Astrocyte (in vitro differentiated cells and primary cell): Measurements from ENCODE around the gene HMG20B. TPM values are rescaled to one million over a fixed set of nuclear protein-coding genes. Genes with fewer than 3 reads are reported as not detected.
"Not testable (repeated sequence)": the region's sequence is repeated elsewhere in the genome, so short reads cannot be mapped to it uniquely, and the experiment has no call there.

Source experiments
- DNase-seq: peaks from one replicate; pipeline ENCODE4 v3.0.0-alpha.2; 2010; ENCODE audit warnings: low read depth
- FAIRE-seq: peaks from 2 replicates; lab custom pipeline; 2011; peaks lifted over from hg19 to GRCh38; lab: Jason Lieb, UNC
- H2AFZ ChIP-seq: 2 replicates; pipeline ENCODE4 v1.6.0; 2012; ENCODE audit warnings: low read depth, low read length, inconsistent platforms
- H3K27ac ChIP-seq: 2 replicates; pipeline ENCODE4 v1.5.1; 2011; ENCODE audit warnings: low read depth, low read length, inconsistent platforms
- H3K27me3 ChIP-seq: 2 replicates; pipeline ENCODE4 v1.6.0; 2011; ENCODE audit warnings: low read length, inconsistent platforms; ENCODE audit not compliant: insufficient read depth
- H3K36me3 ChIP-seq: 2 replicates; pipeline ENCODE4 v1.5.1; 2011; ENCODE audit warnings: low read length, inconsistent platforms; ENCODE audit not compliant: insufficient read depth
- H3K4me1 ChIP-seq: 2 replicates; pipeline ENCODE4 v1.5.1; 2011; ENCODE audit warnings: low read length, inconsistent platforms; ENCODE audit not compliant: insufficient read depth
- H3K4me2 ChIP-seq: 2 replicates; pipeline ENCODE4 v1.6.0; 2012; ENCODE audit warnings: low read length, inconsistent platforms
- H3K4me3 ChIP-seq: 2 replicates; pipeline ENCODE4 v1.5.1; 2011; ENCODE audit warnings: low read depth, mild to moderate bottlenecking, low read length, inconsistent platforms; ENCODE audit not compliant: insufficient read depth
- H3K79me2 ChIP-seq: 2 replicates; pipeline ENCODE4 v1.6.0; 2012; ENCODE audit warnings: mild to moderate bottlenecking, low read length, inconsistent platforms; ENCODE audit not compliant: insufficient read depth
- H3K9ac ChIP-seq: 2 replicates; pipeline ENCODE4 v1.6.0; 2012; ENCODE audit warnings: mild to moderate bottlenecking, low read length, inconsistent platforms
- H3K9me3 ChIP-seq: 2 replicates; pipeline ENCODE4 v1.5.1; 2012; ENCODE audit warnings: low read depth, mild to moderate bottlenecking, low read length, inconsistent platforms; ENCODE audit not compliant: insufficient read depth
- H4K20me1 ChIP-seq: 2 replicates; pipeline ENCODE4 v1.6.0; 2012; ENCODE audit warnings: low read length, inconsistent platforms; ENCODE audit not compliant: insufficient read depth
- H3K27ac Mint-ChIP-seq: one replicate; pipeline ENCODE4 v1.8.0; 2021; ENCODE audit warnings: mild to moderate bottlenecking, mixed read lengths; ENCODE audit not compliant: unreplicated experiment
- H3K27me3 Mint-ChIP-seq: one replicate; pipeline ENCODE4 v1.8.0; 2021; ENCODE audit warnings: low read depth, mixed read lengths; ENCODE audit not compliant: unreplicated experiment
- H3K36me3 Mint-ChIP-seq: one replicate; pipeline ENCODE4 v1.8.0; 2021; ENCODE audit warnings: low read depth, mixed read lengths; ENCODE audit not compliant: unreplicated experiment
- H3K4me1 Mint-ChIP-seq: one replicate; pipeline ENCODE4 v1.8.0; 2021; ENCODE audit warnings: low read depth, mixed read lengths; ENCODE audit not compliant: unreplicated experiment
- H3K4me3 Mint-ChIP-seq: one replicate; pipeline ENCODE4 v1.8.0; 2021; ENCODE audit warnings: mild to moderate bottlenecking, moderate library complexity, mixed read lengths; ENCODE audit not compliant: unreplicated experiment
- H3K9me3 Mint-ChIP-seq: one replicate; pipeline ENCODE4 v1.8.0; 2021; ENCODE audit warnings: mild to moderate bottlenecking, mixed read lengths; ENCODE audit not compliant: unreplicated experiment
- CTCF ChIP-seq: IDR thresholded peaks from 2 replicates; pipeline ENCODE4 v1.5.1; 2011; ENCODE audit warnings: low read depth, mild to moderate bottlenecking, inconsistent platforms, low read length, moderate library complexity; ENCODE audit not compliant: insufficient read depth
- EZH2 ChIP-seq: IDR thresholded peaks from 2 replicates; pipeline ENCODE4 v1.6.1; 2012; ENCODE audit warnings: mild to moderate bottlenecking, low read length, inconsistent platforms; ENCODE audit not compliant: insufficient read depth
- total RNA-seq: library from RNA; stranded (reverse); gene quantifications from 2 replicates; pipeline ENCODE4 v1.2.1, GENCODE V29; 2021

HMG20B gene
- total RNA-seq, 1 donor from 2014 or later = 55.9 TPM

- Histone ChIP-seq H3K4me2 (no peak overlapping the region), H4K20me1 (peaks cover 46% of the 10 kb centered on the region), H3K4me1 (no peaks in the 10 kb centered on the region), H3K9me3 (no peaks in the 10 kb centered on the region), H2AFZ (no peak overlapping the region), H3K9ac (no peak overlapping the region), H3K27me3 (no peaks in the 10 kb centered on the region), H3K27ac (no peak overlapping the region), H3K36me3 (peaks cover 4% of the 10 kb centered on the region), H3K79me2 (peaks cover 22% of the 10 kb centered on the region), H3K4me3 (no peak overlapping the region)
- TF ChIP-seq CTCF = no peak
- Mint-ChIP-seq H3K9me3 (no peaks in the 10 kb centered on the region), H3K36me3 (peaks cover 8% of the 10 kb centered on the region), H3K4me1 (no peaks in the 10 kb centered on the region), H3K4me3 (no peak overlapping the region), H3K27ac (no peak overlapping the region), H3K27me3 (no peaks in the 10 kb centered on the region)
- FAIRE-seq (no peak), DNase-seq (no peak)
Measured at GRCh38 chr19:3528539-3529211, 44.1 kb upstream of the HMG20B start.

- H3K27ac ChIP-seq, H3K36me3 ChIP-seq, H3K4me1 ChIP-seq, H3K4me3 ChIP-seq, H3K9me3 Mint-ChIP-seq, H3K27ac Mint-ChIP-seq, H3K9me3 ChIP-seq, H3K4me3 Mint-ChIP-seq, H3K4me1 Mint-ChIP-seq, FAIRE-seq, H3K36me3 Mint-ChIP-seq, H3K9ac ChIP-seq, H2AFZ ChIP-seq, DNase-seq, H3K27me3 ChIP-seq, H3K4me2 ChIP-seq, H3K27me3 Mint-ChIP-seq: not testable (repeated sequence)
- H3K79me2 ChIP-seq = peaks cover 15% of the 10 kb centered on the region
- peaks cover 40% of the 10 kb centered on the region for H4K20me1 ChIP-seq
Measured at GRCh38 chr19:3529299-3529698, 43.4 kb upstream of the HMG20B start.

- DNase-seq (no peak), FAIRE-seq (no peak)
- Histone ChIP-seq H3K79me2 (peaks cover 6% of the 10 kb centered on the region), H3K27me3 (no peaks in the 10 kb centered on the region), H3K4me3 (no peak overlapping the region), H2AFZ (no peak overlapping the region), H3K27ac (no peak overlapping the region), H3K4me2 (no peak overlapping the region), H3K9ac (no peak overlapping the region), H3K36me3 (peaks cover 5% of the 10 kb centered on the region), H3K4me1 (no peaks in the 10 kb centered on the region), H4K20me1 (peaks cover 40% of the 10 kb centered on the region), H3K9me3 (no peaks in the 10 kb centered on the region)
- Mint-ChIP-seq H3K36me3 (peaks cover 12% of the 10 kb centered on the region), H3K4me1 (no peaks in the 10 kb centered on the region), H3K27ac (no peak overlapping the region), H3K9me3 (no peaks in the 10 kb centered on the region), H3K4me3 (no peak overlapping the region), H3K27me3 (no peaks in the 10 kb centered on the region)
- TF ChIP-seq EZH2 = no peak
- TF ChIP-seq CTCF = no peak
Measured at GRCh38 chr19:3530389-3530788, 42.4 kb upstream of the HMG20B start.
